ENCODE results near the gene TPTE2. TPM values are rescaled to one million over a fixed set of nuclear protein-coding genes. Genes with fewer than 3 reads are reported as not detected.
"Not testable (repeated sequence)": the region's sequence is repeated elsewhere in the genome, so short reads cannot be mapped to it uniquely, and the experiment has no call there.

The TPTE2 gene
- total RNA-seq, 1 donor from 2014 or later, result 0.18 TPM

DNA sequence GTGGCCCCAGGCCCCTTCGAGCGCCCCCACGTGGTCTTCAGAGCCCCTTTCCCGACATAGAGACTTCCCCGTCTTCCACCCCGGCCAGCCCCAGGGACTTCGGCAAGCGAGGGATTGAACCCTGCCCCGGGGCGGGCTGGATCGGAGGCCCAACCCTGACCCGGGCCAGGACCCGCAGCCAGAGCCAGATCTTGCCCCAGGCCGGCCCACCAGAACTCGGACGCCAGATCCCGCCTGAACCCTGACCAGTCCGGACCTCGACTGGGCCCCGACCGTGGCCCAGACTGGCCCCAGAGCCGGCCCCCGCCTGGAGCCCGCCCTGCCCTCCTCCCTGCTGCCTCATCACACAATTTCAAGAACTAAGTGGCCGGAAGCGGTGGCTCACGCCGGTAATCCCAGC lies 253 bp upstream of the TPTE2 start:
- Mint-ChIP-seq H3K27ac (no peak overlapping the region), H3K4me3 (no peak overlapping the region), H3K27me3 (ENCODE audit: low read depth) (no peaks in the 10 kb centered on the region), H3K4me1 (no peaks in the 10 kb centered on the region), H3K9me3 (peaks cover 21% of the 10 kb centered on the region), H3K36me3 (no peaks in the 10 kb centered on the region)
- no peak for TF ChIP-seq CTCF (IDR thresholded peaks at IDR 0.05; ENCODE audit: unreplicated experiment)
- no peak for DNase-seq (ENCODE audit: low spot score in 2 of 2, unreplicated experiment in 2 of 2)

DNA sequence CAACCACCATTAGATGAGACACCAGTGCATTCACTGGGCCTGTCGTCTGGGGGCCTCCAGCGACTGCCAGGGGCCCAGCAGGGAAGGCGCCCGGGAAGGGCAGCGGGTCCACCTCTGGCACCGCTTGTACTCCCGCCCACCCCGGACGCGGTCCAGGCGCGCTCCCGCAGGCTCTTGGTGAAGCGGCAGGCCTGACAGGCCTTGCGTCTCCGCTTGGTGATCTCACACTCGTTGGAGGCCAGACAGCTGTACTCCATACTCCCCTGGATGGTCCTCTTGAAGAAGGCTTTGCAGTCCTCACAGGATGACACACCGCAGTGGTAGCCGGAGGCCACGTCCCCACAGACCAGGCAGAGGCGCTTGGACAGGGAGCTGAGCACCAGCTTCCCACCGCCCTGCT lies 660 bp downstream of the TPTE2 start:
- H3K27ac Mint-ChIP-seq, result not testable (repeated sequence)

GRCh38 chr13:19559739-19560138 lies 1.6 kb downstream of the TPTE2 start:
- not testable (repeated sequence) for H3K4me3 Mint-ChIP-seq; H3K27ac Mint-ChIP-seq; H3K36me3 Mint-ChIP-seq; H3K27me3 Mint-ChIP-seq (ENCODE audit: low read depth); DNase-seq (ENCODE audit: low spot score in 2 of 2, unreplicated experiment in 2 of 2); H3K4me1 Mint-ChIP-seq
- peaks cover 29% of the 10 kb centered on the region for H3K9me3 Mint-ChIP-seq

More for the DNA sequence above, 660 bp downstream of the TPTE2 start:
- H3K4me3 Mint-ChIP-seq; H3K4me1 Mint-ChIP-seq; DNase-seq (ENCODE audit: low spot score in 2 of 2, unreplicated experiment in 2 of 2); H3K27me3 Mint-ChIP-seq (ENCODE audit: low read depth); H3K36me3 Mint-ChIP-seq: not testable (repeated sequence)
- H3K9me3 Mint-ChIP-seq, result peaks cover 23% of the 10 kb centered on the region

GRCh38 chr13:19557287-19557686 lies 4.0 kb downstream of the TPTE2 start:
- not testable (repeated sequence) for H3K36me3 Mint-ChIP-seq; H3K27ac Mint-ChIP-seq; H3K4me3 Mint-ChIP-seq; H3K4me1 Mint-ChIP-seq; DNase-seq (ENCODE audit: low spot score in 2 of 2, unreplicated experiment in 2 of 2); H3K27me3 Mint-ChIP-seq (ENCODE audit: low read depth)
- H3K9me3 Mint-ChIP-seq, result peaks cover 37% of the 10 kb centered on the region

DNA sequence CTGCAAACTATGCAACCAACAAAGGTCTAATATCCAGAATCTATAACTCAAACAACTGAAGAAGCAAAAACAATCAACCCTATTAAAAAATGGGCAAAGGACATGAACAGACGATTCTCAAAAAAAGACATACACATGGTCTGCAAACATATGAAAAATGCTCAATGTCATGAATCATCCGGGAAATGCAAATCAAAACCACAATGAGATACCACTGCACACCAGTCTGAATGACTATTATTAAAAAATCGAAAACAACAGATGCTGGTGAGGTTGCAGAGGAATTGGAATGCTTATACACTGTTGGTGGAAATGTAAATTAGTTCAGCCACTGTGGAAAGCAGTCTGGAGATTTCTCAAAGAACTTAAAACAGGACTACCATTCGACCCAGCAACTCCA lies 12.1 kb downstream of the TPTE2 start:
- not testable (repeated sequence) for DNase-seq (ENCODE audit: low spot score in 2 of 2, unreplicated experiment in 2 of 2); H3K27ac Mint-ChIP-seq; H3K4me1 Mint-ChIP-seq; H3K36me3 Mint-ChIP-seq; H3K4me3 Mint-ChIP-seq; H3K27me3 Mint-ChIP-seq (ENCODE audit: low read depth)
- peaks cover 39% of the 10 kb centered on the region for H3K9me3 Mint-ChIP-seq

GRCh38 chr13:19525634-19526033 lies 35.7 kb downstream of the TPTE2 start:
- H3K4me1 Mint-ChIP-seq; H3K4me3 Mint-ChIP-seq; H3K27me3 Mint-ChIP-seq (ENCODE audit: low read depth); DNase-seq (ENCODE audit: low spot score in 2 of 2, unreplicated experiment in 2 of 2); H3K36me3 Mint-ChIP-seq; H3K27ac Mint-ChIP-seq: not testable (repeated sequence)
- peaks cover 58% of the 10 kb centered on the region for H3K9me3 Mint-ChIP-seq

GRCh38 chr13:19519049-19519448 lies 42.3 kb downstream of the TPTE2 start:
- Mint-ChIP-seq H3K27ac (no peak overlapping the region), H3K9me3 (peaks cover 62% of the 10 kb centered on the region), H3K4me1 (no peaks in the 10 kb centered on the region), H3K4me3 (no peak overlapping the region), H3K27me3 (ENCODE audit: low read depth) (no peaks in the 10 kb centered on the region), H3K36me3 (no peaks in the 10 kb centered on the region)
- no peak for DNase-seq (ENCODE audit: low spot score in 2 of 2, unreplicated experiment in 2 of 2)
- no peak for TF ChIP-seq CTCF (IDR thresholded peaks at IDR 0.05; ENCODE audit: unreplicated experiment)

- H3K4me3 Mint-ChIP-seq; DNase-seq (ENCODE audit: low spot score in 2 of 2, unreplicated experiment in 2 of 2); H3K27me3 Mint-ChIP-seq (ENCODE audit: low read depth); H3K27ac Mint-ChIP-seq; H3K4me1 Mint-ChIP-seq; H3K36me3 Mint-ChIP-seq: not testable (repeated sequence)
- peaks cover 61% of the 10 kb centered on the region for H3K9me3 Mint-ChIP-seq
These were observed 53.7 kb downstream of the TPTE2 start for GRCh38 chr13:19507623-19508022.

DNA sequence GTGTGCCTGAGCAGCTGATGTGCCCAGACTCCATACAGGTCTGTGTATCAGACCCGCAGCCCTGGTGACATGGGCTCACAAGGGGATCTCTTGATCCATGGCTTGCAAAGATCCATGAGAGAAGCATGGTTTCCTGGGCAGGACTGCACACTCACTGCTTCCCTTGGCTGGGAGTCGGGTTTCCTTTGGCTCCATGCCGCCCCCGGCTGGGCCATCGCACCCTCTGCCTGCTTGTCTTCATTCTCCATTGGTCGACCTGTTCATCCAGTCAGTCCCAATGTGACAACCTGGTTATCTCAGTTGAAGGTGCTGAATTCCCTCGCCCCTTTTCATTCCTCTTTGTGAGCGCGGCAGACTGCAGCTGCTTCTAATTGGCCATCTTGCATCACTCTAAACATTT lies 101.2 kb downstream of the TPTE2 start:
- not testable (repeated sequence) for H3K27me3 Mint-ChIP-seq (ENCODE audit: low read depth); H3K4me1 Mint-ChIP-seq; H3K36me3 Mint-ChIP-seq; H3K27ac Mint-ChIP-seq; DNase-seq (ENCODE audit: low spot score in 2 of 2, unreplicated experiment in 2 of 2); H3K4me3 Mint-ChIP-seq
- H3K9me3 Mint-ChIP-seq, result peaks cover 57% of the 10 kb centered on the region

GRCh38 chr13:19439056-19439686 lies 122.2 kb downstream of the TPTE2 start:
- H3K27ac Mint-ChIP-seq; H3K4me1 Mint-ChIP-seq; H3K4me3 Mint-ChIP-seq; DNase-seq (ENCODE audit: low spot score in 2 of 2, unreplicated experiment in 2 of 2); H3K36me3 Mint-ChIP-seq; H3K27me3 Mint-ChIP-seq (ENCODE audit: low read depth): not testable (repeated sequence)
- H3K9me3 Mint-ChIP-seq, result peaks cover 41% of the 10 kb centered on the region

- not testable (repeated sequence) for H3K36me3 Mint-ChIP-seq; H3K27ac Mint-ChIP-seq; H3K4me3 Mint-ChIP-seq; H3K27me3 Mint-ChIP-seq (ENCODE audit: low read depth); H3K4me1 Mint-ChIP-seq; DNase-seq (ENCODE audit: low spot score in 2 of 2, unreplicated experiment in 2 of 2)
- peaks cover 47% of the 10 kb centered on the region for H3K9me3 Mint-ChIP-seq
These were observed 123.6 kb downstream of the TPTE2 start for GRCh38 chr13:19437780-19438179.

- H3K27ac Mint-ChIP-seq; H3K36me3 Mint-ChIP-seq; H3K4me3 Mint-ChIP-seq; H3K4me1 Mint-ChIP-seq; H3K27me3 Mint-ChIP-seq (ENCODE audit: low read depth); DNase-seq (ENCODE audit: low spot score in 2 of 2, unreplicated experiment in 2 of 2): not testable (repeated sequence)
- H3K9me3 Mint-ChIP-seq, result peaks cover 51% of the 10 kb centered on the region
These were observed 139.1 kb downstream of the TPTE2 start for GRCh38 chr13:19422236-19422635.

GRCh38 chr13:19412494-19412893 lies 148.8 kb downstream of the TPTE2 start:
- not testable (repeated sequence) for DNase-seq (ENCODE audit: low spot score in 2 of 2, unreplicated experiment in 2 of 2); H3K27me3 Mint-ChIP-seq (ENCODE audit: low read depth); H3K4me3 Mint-ChIP-seq; H3K36me3 Mint-ChIP-seq; H3K27ac Mint-ChIP-seq; H3K4me1 Mint-ChIP-seq
- H3K9me3 Mint-ChIP-seq, result peaks cover 55% of the 10 kb centered on the region
